GM06990 (cell line): ENCODE results near the gene SHC3.

ENCODE experiments used
- DNase-seq: peaks from one replicate; pipeline ENCODE4 v3.0.0-alpha.2; 2011; ENCODE audit not compliant: insufficient read length; ENCODE audit errors: extremely low read depth
- H3K27me3 ChIP-seq: replicated peaks from 2 replicates; pipeline ENCODE4 v1.6.0; 2011; ENCODE audit warnings: low read length; ENCODE audit not compliant: control insufficient read depth, insufficient read depth
- H3K36me3 ChIP-seq: 2 replicates; pipeline ENCODE4 v1.5.1; 2011; ENCODE audit warnings: low read length; ENCODE audit not compliant: control insufficient read depth, insufficient read depth
- H3K4me3 ChIP-seq: replicated peaks from 2 replicates; pipeline ENCODE4 v1.5.1; 2011; ENCODE audit warnings: low read depth, mild to moderate bottlenecking, control low read depth, low read length
- CTCF ChIP-seq: IDR thresholded peaks from 2 replicates; pipeline ENCODE4 v1.5.1; 2011; ENCODE audit warnings: low read length, control low read depth, mild to moderate bottlenecking, inconsistent platforms; ENCODE audit not compliant: insufficient read depth, poor library complexity, severe bottlenecking

SHC3 gene

GRCh38 chr9:89023740-89024139 lies 154.9 kb downstream of the SHC3 start:
- Histone ChIP-seq H3K4me3 (no peak overlapping the region), H3K36me3 (no peaks in the 10 kb centered on the region), H3K27me3 (no peaks in the 10 kb centered on the region)
- TF ChIP-seq CTCF = no peak
- DNase-seq = no peak

GRCh38 chr9:89022902-89023301 lies 155.7 kb downstream of the SHC3 start:
- no peak for TF ChIP-seq CTCF
- no peak overlapping the region for H3K4me3 ChIP-seq
- H3K27me3 ChIP-seq = no peaks in the 10 kb centered on the region
- no peak for DNase-seq
- H3K36me3 ChIP-seq = no peaks in the 10 kb centered on the region

GRCh38 chr9:89022001-89022759 lies 156.4 kb downstream of the SHC3 start:
- H3K4me3 ChIP-seq = no peak overlapping the region
- DNase-seq = no peak
- TF ChIP-seq CTCF = no peak
- H3K36me3 ChIP-seq = no peaks in the 10 kb centered on the region
- H3K27me3 ChIP-seq = no peaks in the 10 kb centered on the region

- no peak for DNase-seq
- no peaks in the 10 kb centered on the region for H3K36me3 ChIP-seq
- TF ChIP-seq CTCF = no peak
- H3K27me3 ChIP-seq = no peaks in the 10 kb centered on the region
- H3K4me3 ChIP-seq = no peak overlapping the region
Observed at GRCh38 chr9:89021154-89021803, 157.3 kb downstream of the SHC3 start.

GRCh38 chr9:89020754-89021153 lies 157.9 kb downstream of the SHC3 start:
- no peak for TF ChIP-seq CTCF
- no peaks in the 10 kb centered on the region for H3K36me3 ChIP-seq
- H3K4me3 ChIP-seq = no peak overlapping the region
- DNase-seq = no peak
- H3K27me3 ChIP-seq = no peaks in the 10 kb centered on the region
